GM10266 (cell line): ENCODE data around the gene TRPM2.

Experiments
- DNase-seq: peaks from one replicate; pipeline ENCODE4 v3.0.0; 2012; ENCODE audit errors: extremely low spot score
- TF ChIP-seq, protein P1 (sequence below): IDR thresholded peaks from 2 replicates; pipeline ENCODE4 v1.5.1; 2012; ENCODE audit warnings: mild to moderate bottlenecking, low read depth; ENCODE audit not compliant: control insufficient read depth, insufficient read depth; ENCODE audit errors: missing control alignments

TRPM2 gene

DNA sequence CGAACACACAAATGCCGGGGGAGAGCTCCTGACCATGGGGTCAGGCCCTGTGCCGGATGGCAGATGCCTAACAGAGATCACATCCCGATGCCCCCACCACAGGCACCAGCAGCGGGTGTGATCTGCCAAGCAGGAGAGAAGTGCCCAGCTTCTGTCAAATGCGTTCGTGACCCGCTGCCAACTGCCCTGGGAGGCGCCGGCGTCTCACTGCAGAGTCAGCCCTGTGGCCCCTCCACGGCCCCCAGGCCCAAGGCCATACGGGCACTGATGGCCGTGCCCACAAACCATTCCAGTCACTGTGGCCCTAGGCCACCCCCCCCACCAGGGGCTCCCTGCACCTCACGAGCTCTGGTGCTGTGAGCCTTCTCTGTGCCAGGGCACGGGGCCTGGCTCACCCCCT, 22.2 kb upstream of the TRPM2 start:
- TF ChIP-seq, protein P1, sequence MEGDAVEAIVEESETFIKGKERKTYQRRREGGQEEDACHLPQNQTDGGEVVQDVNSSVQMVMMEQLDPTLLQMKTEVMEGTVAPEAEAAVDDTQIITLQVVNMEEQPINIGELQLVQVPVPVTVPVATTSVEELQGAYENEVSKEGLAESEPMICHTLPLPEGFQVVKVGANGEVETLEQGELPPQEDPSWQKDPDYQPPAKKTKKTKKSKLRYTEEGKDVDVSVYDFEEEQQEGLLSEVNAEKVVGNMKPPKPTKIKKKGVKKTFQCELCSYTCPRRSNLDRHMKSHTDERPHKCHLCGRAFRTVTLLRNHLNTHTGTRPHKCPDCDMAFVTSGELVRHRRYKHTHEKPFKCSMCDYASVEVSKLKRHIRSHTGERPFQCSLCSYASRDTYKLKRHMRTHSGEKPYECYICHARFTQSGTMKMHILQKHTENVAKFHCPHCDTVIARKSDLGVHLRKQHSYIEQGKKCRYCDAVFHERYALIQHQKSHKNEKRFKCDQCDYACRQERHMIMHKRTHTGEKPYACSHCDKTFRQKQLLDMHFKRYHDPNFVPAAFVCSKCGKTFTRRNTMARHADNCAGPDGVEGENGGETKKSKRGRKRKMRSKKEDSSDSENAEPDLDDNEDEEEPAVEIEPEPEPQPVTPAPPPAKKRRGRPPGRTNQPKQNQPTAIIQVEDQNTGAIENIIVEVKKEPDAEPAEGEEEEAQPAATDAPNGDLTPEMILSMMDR: no peak
- no peak for DNase-seq

GRCh38 chr21:44331650-44332307, 21.6 kb upstream of the TRPM2 start:
- no peak for DNase-seq
- TF ChIP-seq, protein P1: no peak

DNA sequence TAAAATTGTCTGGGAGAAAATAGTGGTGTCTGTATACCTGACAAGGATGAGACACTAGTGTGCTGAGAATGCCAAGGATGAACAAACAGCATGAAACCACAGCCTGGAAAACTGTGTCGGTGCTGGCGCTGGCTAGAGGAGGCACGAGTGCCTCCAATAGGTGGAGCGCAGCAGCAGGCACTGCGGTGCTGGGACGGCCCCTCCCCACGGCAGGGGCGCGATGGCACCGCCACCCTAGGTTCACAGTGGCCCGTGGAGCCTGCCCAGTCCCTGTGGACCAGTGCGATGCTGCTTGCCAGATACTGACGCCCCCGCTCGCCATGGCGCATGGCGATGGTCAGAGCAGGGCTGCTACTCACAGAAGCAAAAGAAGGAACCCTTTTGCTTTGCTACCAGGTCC, 21.0 kb upstream of the TRPM2 start:
- DNase-seq: no peak
- TF ChIP-seq, protein P1: no peak

DNA sequence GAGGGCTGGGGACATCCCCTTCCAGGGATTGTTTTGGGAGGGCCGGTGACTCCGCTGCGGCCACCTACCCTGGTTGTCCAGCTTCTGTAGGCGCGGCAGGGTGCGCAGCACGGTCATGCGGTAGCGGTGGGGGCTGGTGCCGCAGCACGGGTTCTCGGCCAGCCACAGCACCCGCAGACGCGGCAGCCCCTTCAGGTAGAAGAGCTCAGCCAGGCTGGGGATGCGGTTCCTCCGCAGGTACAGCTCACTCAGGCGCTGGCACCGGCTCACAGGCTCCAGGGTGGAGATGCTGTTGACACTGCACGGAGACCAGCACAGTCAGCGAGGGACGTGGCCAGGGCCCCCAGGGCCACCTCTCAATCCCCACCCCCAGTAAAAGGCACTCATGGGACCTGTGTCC, 20.5 kb upstream of the TRPM2 start:
- no peak for DNase-seq
- TF ChIP-seq, protein P1: no peak

GRCh38 chr21:44333509-44334328, 19.7 kb upstream of the TRPM2 start:
- TF ChIP-seq, protein P1: no peak
- DNase-seq: no peak

- TF ChIP-seq, protein P1: no peak
- DNase-seq: no peak
These were observed 18.9 kb upstream of the TRPM2 start for GRCh38 chr21:44334329-44335030.
